ENCODE measurements around the gene ABHD12.

GRCh38 chr20:25292176-25292891, 98.3 kb downstream of the ABHD12 start:
- TF ChIP-seq CTCF (IDR thresholded peaks at IDR 0.05) (no peak), POLR2A (IDR thresholded peaks at IDR 0.05) (no peak), POLR2AphosphoS5 (IDR thresholded peaks at IDR 0.05) (no peak)

All from stomach (tissue), 4 donors.